IMR-90 (cell line): ENCODE measurements around the gene PDGFA. TPM values are rescaled to one million over a fixed set of nuclear protein-coding genes. Genes with fewer than 3 reads are reported as not detected.

Experiments used
- ATAC-seq: fragments of 200-7000 bp; cut with Tn5 transposase; 2 replicates; pipeline ENCODE4 v1.9.1; 2020; ENCODE audit warnings: low read depth, mild to moderate bottlenecking, moderate library complexity
- BruUV-seq: library from RNA; stranded (reverse); fragments of 400-500 nt; replicated peaks from 2 replicates; lab custom pipeline; 2021; lab: Mats Ljungman, UMichigan
- CTCF ChIA-PET: fragments of 300-600 bp; formaldehyde crosslinking; extraction: SDS; loops from one replicate; lab custom pipeline; 2021; ENCODE audit warnings: antibody characterized with exemption; lab: Yijun Ruan, JAX
- POLR2A ChIA-PET: fragments of 300-600 bp; sonication (Branson Sonifier 250); formaldehyde crosslinking; loops from one replicate; lab custom pipeline; 2022; ENCODE audit warnings: antibody characterized with exemption; ENCODE audit not compliant: unreplicated experiment; lab: Charles Lee
- DNase-seq: peaks from one replicate; pipeline ENCODE4 v3.0.0; 2013
- H2AFZ ChIP-seq: replicated peaks from 2 replicates; pipeline ENCODE3; 2013; ENCODE audit warnings: low read length, mild to moderate bottlenecking; ENCODE audit not compliant: poor library complexity
- H2AK5ac ChIP-seq: 2 replicates; pipeline ENCODE4 v1.6.1; 2013; ENCODE audit warnings: low read depth, low read length, inconsistent platforms
- H2AK9ac ChIP-seq: replicated peaks from 2 replicates; pipeline ENCODE3; 2013; ENCODE audit warnings: mild to moderate bottlenecking, low read depth, low read length, moderate library complexity; ENCODE audit not compliant: poor library complexity
- H2BK120ac ChIP-seq: 2 replicates; pipeline ENCODE4 v1.6.1; 2013; ENCODE audit warnings: low read depth, low read length, inconsistent platforms
- H2BK15ac ChIP-seq: 3 replicates; pipeline ENCODE4 v1.6.1; 2013; ENCODE audit warnings: low read depth, low read length, inconsistent platforms
- H2BK20ac ChIP-seq: 2 replicates; pipeline ENCODE4 v1.6.1; 2013; ENCODE audit warnings: low read depth, mild to moderate bottlenecking, inconsistent platforms, low read length, moderate library complexity
- H2BK5ac ChIP-seq: 2 replicates; pipeline ENCODE4 v1.6.1; 2013; ENCODE audit warnings: mild to moderate bottlenecking, low read depth, low read length, inconsistent platforms; ENCODE audit not compliant: poor library complexity, severe bottlenecking
- H3K14ac ChIP-seq: replicated peaks from 2 replicates; pipeline ENCODE4 v1.6.1; 2013; ENCODE audit warnings: low read depth, low read length, inconsistent platforms
- H3K18ac ChIP-seq: 2 replicates; pipeline ENCODE4 v1.6.1; 2013; ENCODE audit warnings: low read depth, low read length, control low read depth
- H3K23ac ChIP-seq: 2 replicates; pipeline ENCODE4 v1.6.1; 2013; ENCODE audit warnings: low read depth, low read length, inconsistent platforms
- H3K27ac ChIP-seq: 2 replicates; pipeline ENCODE4 v1.5.1; 2013; ENCODE audit warnings: mild to moderate bottlenecking, control low read depth, low read length; ENCODE audit not compliant: insufficient read depth
- H3K27me3 ChIP-seq: 2 replicates; pipeline ENCODE4 v1.6.1; 2013; ENCODE audit warnings: low read length; ENCODE audit not compliant: control insufficient read depth, insufficient read depth
- H3K36me3 ChIP-seq: 2 replicates; pipeline ENCODE4 v1.6.1; 2013; ENCODE audit warnings: low read length, mixed read lengths; ENCODE audit not compliant: control insufficient read depth, insufficient read depth
- H3K4ac ChIP-seq: 2 replicates; pipeline ENCODE4 v1.6.1; 2013; ENCODE audit warnings: low read depth, low read length, inconsistent platforms
- H3K4me1 ChIP-seq: 2 replicates; pipeline ENCODE4 v1.6.1; 2013; ENCODE audit warnings: low read length, mixed read lengths; ENCODE audit not compliant: control insufficient read depth, insufficient read depth
- H3K4me2 ChIP-seq: 2 replicates; pipeline ENCODE4 v1.6.1; 2013; ENCODE audit warnings: low read depth, mild to moderate bottlenecking, control low read depth, low read length, moderate library complexity
- H3K4me3 ChIP-seq: 2 replicates; pipeline ENCODE4 v1.5.1; 2013; ENCODE audit warnings: low read depth, mild to moderate bottlenecking, control low read depth, low read length, moderate library complexity; ENCODE audit not compliant: insufficient read depth
- H3K56ac ChIP-seq: 2 replicates; pipeline ENCODE4 v1.6.1; 2013; ENCODE audit warnings: low read length, inconsistent platforms; ENCODE audit not compliant: insufficient read depth; ENCODE audit errors: extremely low read depth
- H3K79me1 ChIP-seq, 2 experiments: 2 replicates each; pipeline ENCODE4 v1.6.1; 2013; ENCODE audit warnings: low read length in 2 of 2, inconsistent platforms in 1 of 2, low read depth in 1 of 2
- H3K9ac ChIP-seq: 2 replicates; pipeline ENCODE4 v1.6.1; 2013; ENCODE audit warnings: low read depth, low read length, control low read depth
- H3K9me1 ChIP-seq: 2 replicates; pipeline ENCODE4 v1.6.1; 2013; ENCODE audit warnings: low read length, inconsistent platforms; ENCODE audit not compliant: insufficient read depth
- H3K9me3 ChIP-seq: 2 replicates; pipeline ENCODE4 v1.6.1; 2013; ENCODE audit warnings: low read length; ENCODE audit not compliant: control insufficient read depth, insufficient read depth
- H4K20me1 ChIP-seq: 2 replicates; pipeline ENCODE4 v1.6.1; 2013; ENCODE audit warnings: low read length, inconsistent platforms; ENCODE audit not compliant: insufficient read depth
- H4K5ac ChIP-seq: 2 replicates; pipeline ENCODE4 v1.6.1; 2013; ENCODE audit warnings: mild to moderate bottlenecking, low read depth, low read length, control low read depth
- H4K8ac ChIP-seq, 2 experiments: 2 replicates each; pipeline ENCODE4 v1.6.1; 2013; ENCODE audit warnings: low read depth in 2 of 2, low read length in 2 of 2, control low read depth in 1 of 2, inconsistent platforms in 1 of 2
- H4K91ac ChIP-seq: 2 replicates; pipeline ENCODE4 v1.6.1; 2013; ENCODE audit warnings: low read depth, low read length, inconsistent platforms; ENCODE audit not compliant: insufficient read depth
- CHD1 ChIP-seq: IDR thresholded peaks from 2 replicates; pipeline ENCODE4 v1.6.1; 2012; ENCODE audit warnings: low read depth, low read length, improper control_type of control experiment
- CTCF ChIP-seq: conservative IDR thresholded peaks from 2 replicates; pipeline ENCODE4 v1.5.1; 2012; ENCODE audit warnings: mild to moderate bottlenecking, low read depth, low read length, improper control_type of control experiment
- MAFK ChIP-seq: IDR thresholded peaks from 2 replicates; pipeline ENCODE4 v1.6.1; 2012; ENCODE audit warnings: low read depth, low read length, improper control_type of control experiment
- MAZ ChIP-seq: IDR thresholded peaks from 2 replicates; pipeline ENCODE4 v1.6.1; 2012; ENCODE audit warnings: low read depth, mild to moderate bottlenecking, low read length, improper control_type of control experiment, moderate library complexity, borderline replicate concordance
- NFE2L2 ChIP-seq: fragments of 150-350 bp; IDR thresholded peaks from 2 replicates; pipeline ENCODE4 v1.6.1; 2016; ENCODE audit warnings: low read depth, mild to moderate bottlenecking, low read length
- POLR2A ChIP-seq: IDR thresholded peaks from 2 replicates; pipeline ENCODE4 v1.6.1; 2012; ENCODE audit warnings: mild to moderate bottlenecking, low read depth, low read length
- RAD21 ChIP-seq: IDR thresholded peaks from 2 replicates; pipeline ENCODE4 v1.6.1; 2012; ENCODE audit warnings: low read length, improper control_type of control experiment
- WGBS, 2 experiments: methylation state at CpG; one replicate each; pipeline versions ENCODE4 v1.1.5 to v1.1.7; 2013; ENCODE audit warnings: missing lambda C conversion rate in 2 of 2; ENCODE audit not compliant: insufficient read length in 1 of 2; ENCODE audit errors: extremely low coverage in 2 of 2; 5-methylcytosine and 5-hydroxymethylcytosine counted together
- dilution Hi-C: fragments of 300-500 bp; cut with HindIII; formaldehyde crosslinking; loops from one replicate; pipeline ENCODE4 v1.14.3; 2018; ENCODE audit warnings: low sequenced_read_pairs; ENCODE audit not compliant: unreplicated experiment
- in situ Hi-C: fragments of 300-500 bp; cut with MboI; formaldehyde crosslinking; loops from 3 replicates; pipeline ENCODE4 v1.14.3; 2019; ENCODE audit warnings: low sequenced_read_pairs, inconsistent platforms, mixed read lengths
- intact Hi-C: fragments of 100-400 bp; cut with micrococcal nuclease; formaldehyde crosslinking; loops from 2 replicates; pipeline ENCODE4 v1.10.0; 2022
- polyA plus RNA-seq, 3 experiments: library from polyadenylated mRNA; depleted of rRNA; stranded (reverse); fragments of >200 nt; gene quantifications; 2 replicates each; pipeline ENCODE4 v1.2.3, GENCODE V29; 2012; ENCODE audit warnings: low replicate concordance in 1 of 3
- total RNA-seq: library from RNA; depleted of rRNA; stranded (reverse); fragments of >200 nt; gene quantifications from 2 replicates; pipeline ENCODE4 v1.2.3, GENCODE V29; 2012

The PDGFA gene
- total and polyA plus RNA-seq, 2 of the 4 experiments (the other 2 are of a cell fraction), result 3.3 to 3.8 TPM

- intact Hi-C loops, result no loop called here
- ATAC-seq (no peak), DNase-seq (no peak)
- H3K14ac ChIP-seq, result no peak overlapping the region
- peaks cover 12% of the 10 kb centered on the region for H3K9me1 ChIP-seq
- H2BK20ac ChIP-seq, result no peak overlapping the region
- no peaks in the 10 kb centered on the region for H4K20me1 ChIP-seq
- no TSS peak for BruUV-seq
- CTCF ChIA-PET, result interaction anchor here (0.6 kb wide), 1 partner anchor 287 kb away, joined by 3 read pairs; no protein-coding TSS in a partner anchor
- H3K56ac ChIP-seq, result no peak overlapping the region
- no peak overlapping the region for H2BK5ac ChIP-seq
- no peak overlapping the region for H4K91ac ChIP-seq
- WGBS, 2 experiments, result 92% methylated on average over 11 of the region's 16 CpGs; no CpG with 5 or more reads in 1 of the 2 experiments
- peaks cover 17% of the 10 kb centered on the region for H3K4me1 ChIP-seq
- no peak overlapping the region for H4K8ac ChIP-seq
- H4K5ac ChIP-seq, result no peak overlapping the region
- TF ChIP-seq RAD21, result no peak
- TF ChIP-seq NFE2L2, result no peak
- no peak for TF ChIP-seq MAFK
- TF ChIP-seq CHD1, result no peak
- TF ChIP-seq MAZ, result no peak
- no peak for TF ChIP-seq POLR2A
- TF ChIP-seq CTCF, result no peak
- H3K27ac ChIP-seq, result no peak overlapping the region
- H3K18ac ChIP-seq, result no peak overlapping the region
- H2BK120ac ChIP-seq, result no peak overlapping the region
- no peak overlapping the region for H3K4me2 ChIP-seq
- no peak overlapping the region for H3K4ac ChIP-seq
- no peak overlapping the region for H3K9ac ChIP-seq
- H3K23ac ChIP-seq, result no peak overlapping the region
- H2AK5ac ChIP-seq, result no peak overlapping the region; the same call in 1 of the 2 replicates
- no peak overlapping the region for H3K4me3 ChIP-seq
- H3K79me1 ChIP-seq, result no peaks in the 10 kb centered on the region
- no peaks in the 10 kb centered on the region for H3K27me3 ChIP-seq
- no peak overlapping the region for H2AK9ac ChIP-seq
- in situ Hi-C loops, result no loop called here
- dilution Hi-C loops, result no loop called here
- no peak overlapping the region for H2AFZ ChIP-seq
- no peak overlapping the region for H2BK15ac ChIP-seq
- POLR2A ChIA-PET, result no interaction called here
- H3K36me3 ChIP-seq, result no peaks in the 10 kb centered on the region
- H3K9me3 ChIP-seq, result no peaks in the 10 kb centered on the region
Observed at GRCh38 chr7:545470-545869, 25.8 kb upstream of the PDGFA start.
